ENCODE results near the gene PRCC.

The PRCC gene

DNA sequence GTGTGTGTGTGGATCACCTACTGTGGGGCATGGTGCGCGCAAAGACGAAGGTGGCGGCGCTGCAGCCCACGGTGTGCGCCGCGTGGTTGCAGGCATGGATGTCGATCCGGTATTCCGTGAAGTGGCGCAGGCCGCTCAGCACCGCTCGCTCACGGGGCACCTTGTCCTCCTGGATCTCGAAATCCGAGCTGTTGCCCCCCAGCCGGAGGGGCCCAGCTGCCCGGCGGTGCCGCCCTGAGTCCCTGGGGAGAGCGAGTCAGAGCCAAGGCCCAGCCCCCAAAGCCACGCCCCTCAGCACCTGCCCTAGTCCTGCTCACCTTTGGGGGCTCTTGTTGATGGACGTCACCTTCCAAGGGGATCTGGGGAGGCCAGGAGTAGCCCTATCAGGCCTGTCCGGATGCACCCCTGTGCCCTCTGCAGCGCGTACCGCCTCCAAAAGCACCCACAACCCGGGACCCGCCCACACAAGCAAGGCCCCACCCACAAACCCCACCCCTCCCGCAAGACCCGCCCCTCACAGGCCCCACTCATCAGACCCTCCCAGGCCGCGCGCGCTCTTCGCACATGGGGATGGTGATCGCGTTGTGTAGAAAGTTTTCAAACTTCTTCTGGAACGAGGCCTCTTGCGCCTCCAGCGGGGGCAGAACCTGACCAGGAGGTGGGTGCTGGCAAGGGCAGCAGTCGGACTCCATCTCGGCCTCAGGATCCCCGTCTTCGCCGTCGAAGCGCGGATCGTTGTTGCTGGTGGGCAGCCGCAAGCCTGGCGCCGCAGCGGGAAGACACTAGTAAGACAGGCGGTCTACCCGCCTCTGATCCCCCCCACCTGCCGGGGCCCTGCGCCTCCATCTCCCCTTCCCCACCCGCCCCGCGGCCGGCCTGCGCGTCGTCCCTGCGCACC lies 78.0 kb downstream of the PRCC start:
- peak in 1 of 3 donors; percentile 36 for DNase-seq

DNA sequence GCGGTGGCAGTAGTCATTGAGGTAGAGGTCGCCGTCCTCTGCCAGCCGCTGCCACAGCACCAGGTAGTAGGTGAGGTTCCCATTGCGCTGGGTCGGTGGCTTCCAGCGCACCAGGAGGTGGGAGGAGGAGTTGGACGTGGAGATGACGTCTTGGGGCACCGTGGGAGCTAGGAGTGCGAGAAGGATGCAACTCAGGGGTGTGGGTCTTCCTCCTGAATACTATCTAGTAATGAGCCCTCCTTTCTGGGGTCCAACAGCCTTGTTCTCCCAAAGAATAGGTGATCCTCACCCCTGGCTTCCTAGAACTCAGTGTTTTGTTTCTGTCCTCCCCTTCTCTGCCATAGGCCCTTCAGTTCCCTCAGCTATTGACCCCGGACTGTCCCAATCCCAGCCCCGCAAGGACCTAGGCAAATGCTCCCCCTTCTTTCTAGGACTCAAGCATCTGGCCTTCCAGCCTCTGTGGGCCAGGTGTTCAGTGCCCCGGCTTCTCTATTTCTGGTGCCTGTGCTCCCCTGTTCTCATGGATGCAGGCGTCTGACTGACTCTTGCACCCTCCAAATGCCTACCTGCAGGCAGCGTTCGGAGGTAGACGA lies 78.7 kb downstream of the PRCC start:
- no peak for DNase-seq

DNA sequence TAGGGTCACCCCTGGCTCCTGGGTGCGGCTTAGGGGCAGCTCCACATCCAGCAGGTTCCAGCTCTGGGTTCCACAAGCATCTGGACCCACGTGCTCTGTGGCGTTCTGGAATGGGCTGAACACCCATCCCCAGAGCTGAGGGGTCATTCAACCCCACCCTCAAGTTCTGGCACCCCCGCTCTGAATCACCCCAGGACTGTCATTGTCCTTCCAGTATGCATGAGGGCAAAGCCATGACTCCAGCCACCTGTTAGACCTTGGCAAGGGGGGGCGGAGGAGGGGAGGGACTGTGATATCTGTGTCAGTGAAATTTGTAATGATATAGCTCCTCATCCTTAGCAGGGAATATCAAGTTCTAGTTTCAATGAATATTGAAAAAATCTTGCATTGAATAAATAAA lies 79.3 kb downstream of the PRCC start:
- DNase-seq, result no peak

DNA sequence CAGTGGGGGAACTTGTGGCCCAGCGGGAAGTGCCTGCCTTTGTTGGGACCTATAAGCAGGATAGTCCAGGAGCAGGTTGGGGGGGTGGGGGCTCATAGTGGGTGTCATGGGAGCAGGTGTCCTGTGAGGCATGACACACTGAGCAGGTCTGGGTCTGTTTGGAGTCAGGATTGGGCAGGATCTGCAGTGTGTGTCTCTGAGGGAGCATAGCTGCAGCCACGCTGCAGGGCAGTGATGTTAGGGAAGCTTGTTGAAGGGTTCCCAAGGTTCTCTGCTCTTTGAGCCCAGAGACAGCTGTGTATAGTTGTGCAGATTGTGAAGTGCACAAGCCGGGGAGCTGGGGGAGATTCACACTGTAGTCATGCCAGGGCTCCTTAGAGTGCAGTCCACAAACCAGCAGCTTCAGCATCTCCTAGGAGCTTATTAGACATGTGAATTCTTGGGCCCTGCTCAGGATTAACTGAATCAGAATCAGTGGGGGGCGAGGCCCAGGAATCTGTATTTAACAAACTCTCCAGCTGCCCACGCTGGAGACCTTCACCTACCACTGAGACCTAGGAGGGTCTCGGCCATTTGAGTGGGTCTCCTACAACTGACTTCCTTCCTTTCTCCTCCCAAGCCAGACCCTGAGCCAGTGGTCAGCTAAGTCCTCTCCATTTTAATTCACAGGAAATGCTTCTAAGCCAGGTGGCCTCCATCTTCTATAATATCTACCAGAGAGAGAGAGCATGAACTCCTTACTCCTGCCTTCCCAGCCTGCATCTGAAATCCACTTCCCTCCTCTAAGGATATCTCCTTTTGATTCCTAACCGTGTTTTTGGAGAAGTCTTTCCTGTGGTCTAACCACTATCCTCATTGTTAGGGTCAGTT lies 80.5 kb downstream of the PRCC start:
- DNase-seq, result no peak

DNA sequence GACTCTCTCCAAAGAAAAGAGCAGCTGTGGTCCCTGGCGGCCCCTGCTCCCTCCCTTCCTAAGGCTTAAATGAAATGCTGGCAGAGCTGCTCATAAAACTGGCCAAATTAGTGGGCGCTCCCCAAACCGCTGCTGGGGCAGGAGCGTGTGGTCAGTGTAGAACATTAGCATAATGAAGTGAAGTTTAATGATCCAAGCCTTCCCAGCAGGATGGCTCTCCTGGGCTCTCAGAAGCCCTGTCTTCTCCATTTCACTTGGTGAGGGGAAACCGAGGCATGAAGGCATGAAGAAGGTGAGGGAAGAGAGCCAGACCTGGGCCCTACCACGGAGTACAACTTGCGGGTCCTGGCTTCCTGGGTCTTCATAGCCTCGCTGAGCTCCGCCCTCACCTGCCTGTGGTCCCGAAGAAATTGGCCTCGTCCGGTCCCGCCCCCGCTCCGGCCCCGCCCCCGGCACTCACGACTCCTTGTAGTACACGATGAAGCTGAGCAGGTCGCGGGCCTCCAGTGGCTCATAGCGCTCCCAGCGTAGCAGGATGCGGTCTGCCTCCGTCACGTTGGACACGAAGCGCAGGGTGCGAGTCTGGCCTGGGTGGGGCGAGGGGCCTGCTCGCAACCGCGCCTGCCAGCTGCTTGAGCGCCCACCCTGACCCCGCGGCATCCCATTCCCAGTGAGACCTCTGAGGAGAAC lies 81.3 kb downstream of the PRCC start:
- DNase-seq, result no peak

DNA sequence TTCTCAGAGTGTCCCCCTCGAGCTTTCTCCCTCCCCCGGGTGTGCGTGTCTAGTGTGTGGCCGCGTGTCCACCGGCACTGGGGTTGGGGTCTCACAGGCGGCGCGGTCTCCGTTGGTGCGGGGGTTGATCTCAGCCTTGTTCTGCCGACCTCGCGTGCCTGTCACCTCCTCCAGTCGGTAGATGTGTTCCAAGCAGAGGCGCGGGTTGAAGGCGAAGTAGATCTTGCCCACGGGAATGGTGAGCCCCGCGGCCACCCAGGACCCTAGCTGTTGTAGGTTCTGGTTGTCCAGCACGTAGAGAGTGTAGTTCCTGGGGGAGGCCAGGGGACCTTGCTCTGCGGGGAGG lies 81.8 kb downstream of the PRCC start:
- no peak for DNase-seq
